H1 (cell line): ENCODE results near the gene ABHD16A. TPM values are rescaled to one million over a fixed set of nuclear protein-coding genes. Genes with fewer than 3 reads are reported as not detected.

ENCODE experiments used
- CTCF ChIA-PET: fragments of 300-600 bp; sonication (Branson Sonifier 250); formaldehyde crosslinking; loops from one replicate; lab custom pipeline; 2021; ENCODE audit not compliant: partially characterized antibody; lab: Charles Lee
- POLR2A ChIA-PET: fragments of 300-600 bp; sonication (Branson Sonifier 250); formaldehyde crosslinking; loops from one replicate; lab custom pipeline; 2021; ENCODE audit warnings: inconsistent platforms; ENCODE audit not compliant: partially characterized antibody; lab: Charles Lee
- DNase-seq, 2 experiments: peaks; one replicate each; pipeline versions ENCODE4 v3.0.0 to v3.0.0-alpha.2; 2010 to 2022; ENCODE audit warnings: low spot score in 2 of 2, low read depth in 1 of 2, mixed read lengths in 1 of 2
- FAIRE-seq: peaks from 2 replicates; lab custom pipeline; 2011; peaks lifted over from hg19 to GRCh38; lab: Jason Lieb, UNC
- H2AFZ ChIP-seq: 2 replicates; pipeline ENCODE4 v1.8.1; 2012; ENCODE audit warnings: low read length, inconsistent platforms
- H2AK5ac ChIP-seq: 2 replicates; pipeline ENCODE4 v1.6.1; 2013; ENCODE audit warnings: low read depth, low read length
- H2BK120ac ChIP-seq: replicated peaks from 2 replicates; pipeline ENCODE3; 2013; ENCODE audit warnings: low read depth, low read length, inconsistent platforms
- H2BK12ac ChIP-seq: 2 replicates; pipeline ENCODE4 v1.6.1; 2013; ENCODE audit warnings: low read depth, low read length
- H2BK15ac ChIP-seq: 2 replicates; pipeline ENCODE4 v1.6.1; 2013; ENCODE audit warnings: low read length
- H2BK20ac ChIP-seq: 2 replicates; pipeline ENCODE4 v1.6.1; 2013; ENCODE audit warnings: low read length
- H2BK5ac ChIP-seq: 2 replicates; pipeline ENCODE4 v1.6.1; 2013; ENCODE audit warnings: low read depth, low read length
- H3K14ac ChIP-seq: 2 replicates; pipeline ENCODE4 v1.6.1; 2013; ENCODE audit warnings: inconsistent platforms; ENCODE audit not compliant: insufficient read length
- H3K18ac ChIP-seq: 2 replicates; pipeline ENCODE4 v1.6.1; 2013; ENCODE audit warnings: low read length; ENCODE audit errors: extremely low read depth
- H3K23ac ChIP-seq: 2 replicates; pipeline ENCODE4 v1.6.1; 2013; ENCODE audit warnings: inconsistent platforms; ENCODE audit not compliant: insufficient read length
- H3K23me2 ChIP-seq: 2 replicates; pipeline ENCODE4 v1.6.1; 2013; ENCODE audit warnings: low read depth, low read length
- H3K27ac ChIP-seq: 2 replicates; pipeline ENCODE4 v1.6.1; 2011; ENCODE audit warnings: low read depth, low read length, inconsistent platforms
- H3K27me3 ChIP-seq, 4 experiments: replicated peaks in 1 of 4; 1 replicate in 1 of 4; 2 replicates in 3 of 4; pipeline versions ENCODE4 v1.6.1 to v1.8.1; 2011 to 2013; ENCODE audit warnings: low read length in 3 of 4, mild to moderate bottlenecking in 3 of 4, inconsistent platforms in 2 of 4, mixed read lengths in 2 of 4, moderate library complexity in 1 of 4; ENCODE audit not compliant: control insufficient read depth in 3 of 4, insufficient read depth in 3 of 4; ENCODE audit errors: extremely low read depth in 1 of 4
- H3K36me3 ChIP-seq, 4 experiments: 2 replicates each; pipeline versions ENCODE4 v1.6.1 to v1.8.1; 2011 to 2013; ENCODE audit warnings: mild to moderate bottlenecking in 4 of 4, low read length in 3 of 4, moderate library complexity in 2 of 4, control low read depth in 1 of 4, inconsistent platforms in 1 of 4; ENCODE audit not compliant: insufficient read depth in 4 of 4, control insufficient read depth in 2 of 4
- H3K4ac ChIP-seq: replicated peaks from 2 replicates; pipeline ENCODE3; 2013; ENCODE audit warnings: low read length, low read depth, mixed read lengths, inconsistent platforms; ENCODE audit not compliant: insufficient read length
- H3K4me1 ChIP-seq, 4 experiments: replicated peaks in 1 of 4; 1 replicate in 1 of 4; 2 replicates in 3 of 4; pipeline versions ENCODE4 v1.6.1 to v1.8.1; 2011 to 2013; ENCODE audit warnings: low read length in 3 of 4, inconsistent platforms in 2 of 4, mixed read lengths in 1 of 4; ENCODE audit not compliant: insufficient read depth in 4 of 4, control insufficient read depth in 3 of 4
- H3K4me2 ChIP-seq, 2 experiments: 2 replicates each; pipeline versions ENCODE4 v1.6.1 to v1.8.1; 2011 to 2013; ENCODE audit warnings: low read depth in 2 of 2, low read length in 2 of 2, control low read depth in 1 of 2, inconsistent platforms in 1 of 2, mild to moderate bottlenecking in 1 of 2; ENCODE audit not compliant: insufficient read depth in 1 of 2
- H3K4me3 ChIP-seq, 4 experiments: fragments of 200-600, 300-600 bp in 1 of 4; sonication (generic), shearing (Covaris generic), sonication (Bioruptor Twin) in 1 of 4; 2 replicates each; pipeline versions ENCODE4 v1.5.1 to v1.8.1; 2011 to 2016; ENCODE audit warnings: low read length in 4 of 4, low read depth in 3 of 4, control low read depth in 2 of 4, inconsistent platforms in 2 of 4, mild to moderate bottlenecking in 2 of 4, mixed read lengths in 1 of 4, moderate library complexity in 1 of 4; ENCODE audit not compliant: insufficient read depth in 2 of 4; ENCODE audit errors: extremely low read depth in 1 of 4
- H3K56ac ChIP-seq: replicated peaks from 2 replicates; pipeline ENCODE3; 2013; ENCODE audit warnings: low read depth, mild to moderate bottlenecking, mixed read lengths, low read length, inconsistent platforms; ENCODE audit not compliant: insufficient read length
- H3K79me1 ChIP-seq: 2 replicates; pipeline ENCODE4 v1.6.1; 2013; ENCODE audit warnings: low read depth, low read length, control low read depth
- H3K79me2 ChIP-seq, 2 experiments: 2 replicates each; pipeline versions ENCODE4 v1.6.1 to v1.8.1; 2012 to 2013; ENCODE audit warnings: low read length in 2 of 2, mild to moderate bottlenecking in 2 of 2, inconsistent platforms in 1 of 2; ENCODE audit not compliant: insufficient read depth in 2 of 2, control insufficient read depth in 1 of 2
- H3K9ac ChIP-seq, 4 experiments: replicated peaks in 1 of 4; 1 replicate in 1 of 4; 2 replicates in 3 of 4; pipeline versions ENCODE4 v1.6.1 to v1.8.1; 2011 to 2013; ENCODE audit warnings: low read depth in 3 of 4, low read length in 3 of 4, control low read depth in 2 of 4, mild to moderate bottlenecking in 2 of 4, moderate library complexity in 2 of 4, inconsistent platforms in 1 of 4; ENCODE audit errors: extremely low read depth in 1 of 4
- H3K9me3 ChIP-seq, 2 experiments: 2 replicates each; pipeline versions ENCODE4 v1.6.1 to v1.8.1; 2012 to 2013; ENCODE audit warnings: mild to moderate bottlenecking in 2 of 2, moderate library complexity in 2 of 2, control low read depth in 1 of 2, inconsistent platforms in 1 of 2, low read depth in 1 of 2, low read length in 1 of 2, mixed read lengths in 1 of 2; ENCODE audit not compliant: insufficient read depth in 2 of 2
- H4K20me1 ChIP-seq, 2 experiments: replicated peaks in 1 of 2; 2 replicates each; pipeline versions ENCODE3 to v1.8.1; 2011 to 2013; ENCODE audit warnings: inconsistent platforms in 2 of 2, low read length in 2 of 2, mild to moderate bottlenecking in 1 of 2; ENCODE audit not compliant: insufficient read depth in 2 of 2, control insufficient read depth in 1 of 2
- H4K5ac ChIP-seq: 2 replicates; pipeline ENCODE4 v1.6.1; 2013; ENCODE audit warnings: low read length, low read depth, mixed read lengths, inconsistent platforms; ENCODE audit not compliant: insufficient read length
- H4K8ac ChIP-seq: 2 replicates; pipeline ENCODE4 v1.8.0; 2013; ENCODE audit warnings: mild to moderate bottlenecking, moderate library complexity, low read length, inconsistent platforms; ENCODE audit not compliant: insufficient read depth; ENCODE audit errors: extremely low read depth
- H4K91ac ChIP-seq: replicated peaks from 2 replicates; pipeline ENCODE3; 2013; ENCODE audit warnings: low read length, mixed read lengths, inconsistent platforms; ENCODE audit not compliant: insufficient read length
- BRCA1 ChIP-seq: IDR thresholded peaks from 2 replicates; pipeline ENCODE4 v1.6.1; 2012; ENCODE audit warnings: low read depth, low read length, improper control_type of control experiment
- CBX8 ChIP-seq: fragments of 300-800, 300-1000 bp; sonication (generic); IDR thresholded peaks from 2 replicates; pipeline ENCODE4 v1.7.1; 2016; ENCODE audit warnings: low read depth, low read length, borderline replicate concordance
- CHD1 ChIP-seq: IDR thresholded peaks from 2 replicates; pipeline ENCODE4 v1.6.1; 2012; ENCODE audit warnings: low read depth, low read length, improper control_type of control experiment
- CTBP2 ChIP-seq: IDR thresholded peaks from 2 replicates; pipeline ENCODE4 v1.7.0; 2011; ENCODE audit warnings: borderline replicate concordance, mild to moderate bottlenecking, moderate library complexity, mixed read lengths, low read length; ENCODE audit not compliant: insufficient read depth, insufficient read length
- EP300 ChIP-seq, 2 experiments: IDR thresholded peaks; 1 replicate in 1 of 2; 2 replicates in 1 of 2; pipeline ENCODE4 v1.6.1; 2011 to 2012; ENCODE audit warnings: low read depth in 2 of 2, low read length in 2 of 2, mild to moderate bottlenecking in 2 of 2, borderline replicate concordance in 1 of 2, inconsistent platforms in 1 of 2, moderate library complexity in 1 of 2
- KDM1A ChIP-seq: fragments of 200-600, 300-600 bp; sonication (generic); IDR thresholded peaks from 2 replicates; pipeline ENCODE4 v1.7.1; 2016; ENCODE audit warnings: mild to moderate bottlenecking, low read length, borderline replicate concordance
- KDM4A ChIP-seq: IDR thresholded peaks from one replicate; pipeline ENCODE4 v1.7.1; 2012; ENCODE audit warnings: low read depth, mild to moderate bottlenecking, moderate library complexity, low read length, inconsistent platforms; ENCODE audit not compliant: severe bottlenecking
- PHF8 ChIP-seq: fragments of 200-600 bp; sonication (generic); conservative IDR thresholded peaks from 2 replicates; pipeline ENCODE4 v1.7.1; 2012; ENCODE audit warnings: low read depth, mild to moderate bottlenecking, inconsistent platforms, low read length, moderate library complexity
- POLR2A ChIP-seq, 2 experiments: IDR thresholded peaks; 1 replicate in 1 of 2; 2 replicates in 1 of 2; pipeline ENCODE4 v1.6.1; 2011; ENCODE audit warnings: low read depth in 2 of 2, low read length in 2 of 2, mild to moderate bottlenecking in 2 of 2; ENCODE audit errors: control extremely low read depth in 1 of 2
- WGBS, 2 experiments: shearing (Covaris generic) in 1 of 2; methylation state at CpG; one replicate each; pipeline versions ENCODE4 v1.1.6 to v1.1.7; 2013 to 2015; ENCODE audit warnings: low lambda C conversion rate in 2 of 2, mixed read lengths in 2 of 2, inconsistent platforms in 1 of 2, low coverage in 1 of 2, missing lambda C conversion rate in 1 of 2; ENCODE audit not compliant: insufficient replicate concordance in 2 of 2, insufficient coverage in 1 of 2, insufficient read length in 1 of 2; ENCODE audit errors: extremely low coverage in 1 of 2, missing lambda C conversion rate in 1 of 2; 5-methylcytosine and 5-hydroxymethylcytosine counted together
- polyA plus RNA-seq, 7 experiments: library from polyadenylated mRNA; depleted of rRNA in 3 of 7; stranded (reverse) in 5 of 7; unstranded in 2 of 7; fragments of >200 nt in 5 of 7; fragments of 200-250 nt in 2 of 7; gene quantifications; 1 replicate in 5 of 7; 2 replicates in 1 of 7; 4 replicates in 1 of 7; pipeline versions ENCODE4 v1.2.1 to v1.2.3, GENCODE V29; 2011 to 2013; ENCODE audit warnings: missing spikeins in 2 of 7, mixed read lengths in 2 of 7
- total RNA-seq: library from RNA; stranded (reverse); fragmentation: NEBNext Ultra II Directional; extraction: Animal tissue kit (Norgen Biotek cat#: 25700); gene quantifications from 2 replicates; pipeline ENCODE4 v1.2.1, GENCODE V29; 2021
- TF ChIP-seq, protein P1 (sequence below), 3 experiments: IDR thresholded peaks; 1 replicate in 2 of 3; 2 replicates in 1 of 3; pipeline versions ENCODE4 v1.5.1 to v1.6.1; 2011; ENCODE audit warnings: low read length in 3 of 3, mild to moderate bottlenecking in 3 of 3, inconsistent platforms in 2 of 3, low read depth in 1 of 3, moderate library complexity in 1 of 3; ENCODE audit not compliant: insufficient read depth in 1 of 3; ENCODE audit errors: control extremely low read depth in 1 of 3

Gene ABHD16A
- total and polyA plus RNA-seq, 2 of the 8 experiments (the other 6 are each of a cell fraction or from before 2014, with no cell fraction given), result 32.9 to 40.2 TPM

DNA sequence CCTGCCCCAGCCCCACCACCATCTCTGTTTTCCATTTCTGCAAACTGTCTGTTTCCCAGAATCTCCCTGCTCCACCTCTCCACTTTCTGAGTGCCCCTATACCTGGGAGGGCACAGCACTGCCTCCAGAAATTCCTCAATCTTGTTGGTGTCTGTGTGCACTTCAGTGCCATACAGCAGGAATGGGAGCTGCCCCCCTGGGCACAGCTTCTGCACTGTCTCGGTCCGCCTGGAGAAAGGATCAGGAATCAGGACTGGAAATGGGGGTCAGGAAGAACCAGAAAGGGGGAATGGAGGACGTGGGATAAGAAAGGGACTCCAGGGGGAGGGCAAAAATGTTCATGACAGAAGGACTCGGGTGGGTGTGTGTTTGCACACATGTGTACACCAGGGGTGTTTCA lies 30.6 kb upstream of the ABHD16A start:
- Histone ChIP-seq H3K27me3 (no peaks in the 10 kb centered on the region), H2BK15ac (no peak overlapping the region), H2AFZ (no peak overlapping the region), H4K20me1 (peaks cover 4 to 5% of the 10 kb centered on the region in 2 experiments), H2BK20ac (no peak overlapping the region), H4K8ac (no peak overlapping the region), H3K23ac (no peak overlapping the region), H2BK5ac (0 out of 2 replicates have a peak overlapping the region, but pooled peaks have one; percentile 53), H3K4ac (no peak overlapping the region), H3K36me3 (peaks cover 10 to 30% (median 21%) of the 10 kb centered on the region in 4 experiments), H3K23me2 (peaks cover 19% of the 10 kb centered on the region), H3K9ac (no peak overlapping the region; a peak in 1 of 7 replicates), H3K4me2 (peak overlapping the region; percentile 78 to 99; a peak in 3 of 4 replicates), H2AK5ac (no peak overlapping the region), H3K27ac (0 out of 2 replicates have a peak overlapping the region, but pooled peaks have one; percentile 25), H2BK12ac (no peak overlapping the region; the same call in 1 of the 2 replicates), H3K4me1 (peaks cover 20 to 33% (median 22%) of the 10 kb centered on the region in 4 experiments), H2BK120ac (no peak overlapping the region), H3K56ac (no peak overlapping the region), H3K79me1 (peaks cover 8% of the 10 kb centered on the region; the same call in 1 of the 2 replicates), H3K14ac (no peak overlapping the region), H3K9me3 (no peaks in the 10 kb centered on the region), H4K5ac (no peak overlapping the region), H4K91ac (no peak overlapping the region), H3K79me2 (peaks cover 0 to 26% of the 10 kb centered on the region in 2 experiments; a peak in 2 of 4 replicates), H3K18ac (no peak overlapping the region), H3K4me3 (no peak overlapping the region)
- no peak for FAIRE-seq
- CTCF ChIA-PET, result interaction anchor here (0.8 to 3.1 kb wide), 7 partner anchors 10 to 96 kb away, joined by 3 to 12 read pairs (median 3); partner anchors contain the start of gene MPIG6B
- 86% methylated on average over 4 of the region's 4 CpGs; no CpG with 5 or more reads in 1 of the 2 experiments for WGBS, 2 experiments
- POLR2A ChIA-PET, result interaction anchor here (1.3 to 8.7 kb wide), 5 partner anchors 9 to 102 kb away, joined by 4 to 73 read pairs (median 5); partner anchors contain the start of genes CSNK2B, GPANK1, LY6G6C and MPIG6B
- no peak for DNase-seq
- TF ChIP-seq CTBP2 (no peak), PHF8 (no peak), CHD1 (no peak), CBX8 (no peak), POLR2A (IDR thresholded peaks at IDR 0.05; ENCODE audit: control extremely low read depth in 1 of 2, low read depth in 2 of 2, low read length in 2 of 2) (no peak), KDM4A (no peak), KDM1A (no peak), BRCA1 (no peak), EP300 (IDR thresholded peaks at IDR 0.05; ENCODE audit: borderline replicate concordance in 1 of 2, low read depth in 2 of 2, low read length in 2 of 2) (no peak)
- TF ChIP-seq, protein P1, sequence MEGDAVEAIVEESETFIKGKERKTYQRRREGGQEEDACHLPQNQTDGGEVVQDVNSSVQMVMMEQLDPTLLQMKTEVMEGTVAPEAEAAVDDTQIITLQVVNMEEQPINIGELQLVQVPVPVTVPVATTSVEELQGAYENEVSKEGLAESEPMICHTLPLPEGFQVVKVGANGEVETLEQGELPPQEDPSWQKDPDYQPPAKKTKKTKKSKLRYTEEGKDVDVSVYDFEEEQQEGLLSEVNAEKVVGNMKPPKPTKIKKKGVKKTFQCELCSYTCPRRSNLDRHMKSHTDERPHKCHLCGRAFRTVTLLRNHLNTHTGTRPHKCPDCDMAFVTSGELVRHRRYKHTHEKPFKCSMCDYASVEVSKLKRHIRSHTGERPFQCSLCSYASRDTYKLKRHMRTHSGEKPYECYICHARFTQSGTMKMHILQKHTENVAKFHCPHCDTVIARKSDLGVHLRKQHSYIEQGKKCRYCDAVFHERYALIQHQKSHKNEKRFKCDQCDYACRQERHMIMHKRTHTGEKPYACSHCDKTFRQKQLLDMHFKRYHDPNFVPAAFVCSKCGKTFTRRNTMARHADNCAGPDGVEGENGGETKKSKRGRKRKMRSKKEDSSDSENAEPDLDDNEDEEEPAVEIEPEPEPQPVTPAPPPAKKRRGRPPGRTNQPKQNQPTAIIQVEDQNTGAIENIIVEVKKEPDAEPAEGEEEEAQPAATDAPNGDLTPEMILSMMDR (IDR thresholded peaks at IDR 0.05; ENCODE audit: control extremely low read depth in 1 of 3, insufficient read depth in 1 of 3, low read depth in 1 of 3, low read length in 3 of 3), result no peak
